AG09319 (cell line): ENCODE data around the gene DHRS3.

Experiments
- DNase-seq: peaks from one replicate; pipeline ENCODE4 v3.0.0-alpha.2; 2010; ENCODE audit warnings: low read depth; ENCODE audit errors: extremely low read depth
- CTCF ChIP-seq: IDR thresholded peaks from 2 replicates; pipeline ENCODE4 v1.5.1; 2011; ENCODE audit warnings: low read depth, mild to moderate bottlenecking, inconsistent platforms, low read length, moderate library complexity

Gene DHRS3

GRCh38 chr1:12572522-12572921, 45.5 kb downstream of the DHRS3 start:
- no peak for TF ChIP-seq CTCF
- no peak for DNase-seq

- TF ChIP-seq CTCF, result no peak
- no peak for DNase-seq
These were observed 47.7 kb downstream of the DHRS3 start for GRCh38 chr1:12570291-12570690.

GRCh38 chr1:12568009-12568767, 49.8 kb downstream of the DHRS3 start:
- DNase-seq, result no peak
- TF ChIP-seq CTCF, result no peak

GRCh38 chr1:12567288-12567819, 50.7 kb downstream of the DHRS3 start:
- DNase-seq, result no peak
- no peak for TF ChIP-seq CTCF

- no peak for TF ChIP-seq CTCF
- DNase-seq, result no peak
These were observed 51.3 kb downstream of the DHRS3 start for GRCh38 chr1:12566484-12567287.

GRCh38 chr1:12565966-12566352, 52.1 kb downstream of the DHRS3 start:
- TF ChIP-seq CTCF, result no peak

More at GRCh38 chr1:12565966-12566352, 52.1 kb downstream of the DHRS3 start:
- no peak for DNase-seq
